ENCODE measurements around the gene MYMX.

Gene MYMX

DNA sequence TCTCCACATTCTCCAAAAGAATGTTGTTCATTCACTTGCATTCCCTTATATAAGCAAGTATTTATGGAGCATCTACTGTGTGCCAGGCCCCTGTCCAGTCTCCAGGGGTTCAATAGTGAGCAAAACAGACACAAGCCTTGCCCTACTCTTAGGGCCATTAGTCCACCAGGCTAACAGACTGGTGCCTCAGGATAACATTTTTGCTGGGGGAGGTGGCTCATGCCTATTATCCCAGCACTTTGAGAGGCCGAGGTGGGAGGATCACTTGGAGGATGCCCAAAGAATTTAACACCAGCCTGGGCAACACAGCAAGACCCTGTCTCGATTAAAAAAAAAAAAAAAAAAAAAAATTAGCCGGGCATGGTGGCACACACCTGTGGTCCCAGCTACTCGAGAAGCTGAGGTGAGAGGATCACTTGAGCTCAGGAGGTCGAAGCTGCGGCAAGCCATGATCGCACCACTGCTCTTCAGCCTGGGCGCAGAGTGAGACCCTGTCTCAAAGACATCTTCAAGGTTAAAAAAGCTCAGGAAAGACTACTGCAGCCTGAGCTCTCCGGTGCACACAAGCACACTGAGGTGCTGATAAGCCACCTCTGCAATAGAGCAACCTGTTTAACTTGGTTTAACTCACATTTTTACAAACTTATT, 38.2 kb upstream of the MYMX start:
- CTCF ChIA-PET: interaction anchor here (0.6 to 1.9 kb wide), 4 partner anchors 13 to 570 kb away, joined by 3 to 7 read pairs (median 4); no protein-coding TSS in a partner anchor
- no peak overlapping the region for H3K27ac ChIP-seq (ENCODE audit: extremely low read depth, low read depth, low read length)
- POLR2A ChIA-PET: interaction anchor here (0.7 to 1.6 kb wide), 4 partner anchors 41 to 78 kb away, joined by 3 read pairs; partner anchors contain the start of gene HSP90AB1

GRCh38 chr6:44179072-44179536, 37.6 kb upstream of the MYMX start:
- TF ChIP-seq GLI2 (tag by site-specific recombination; IDR thresholded peaks at IDR 0.05; ENCODE audit: borderline replicate concordance, low read depth) (no peak), ZNF600 (tag by site-specific recombination; IDR thresholded peaks at IDR 0.05) (no peak), ZNF121 (tag by site-specific recombination; IDR thresholded peaks at IDR 0.05) (peak; percentile 75; the same call in 1 of the 2 replicates), ZNF18 (tag by site-specific recombination; IDR thresholded peaks at IDR 0.05) (no peak), SP3 (tag by site-specific recombination; IDR thresholded peaks at IDR 0.05) (no peak), ZNF133 (tag by site-specific recombination; IDR thresholded peaks at IDR 0.05) (no peak), ZNF324 (tag by site-specific recombination; IDR thresholded peaks at IDR 0.05) (no peak)
- H3K27ac ChIP-seq (ENCODE audit: extremely low read depth, low read depth, low read length): no peak overlapping the region
- ChIA-PET CTCF (interaction anchor here (0.6 to 0.9 kb wide), 4 partner anchors 14 to 571 kb away, joined by 3 to 4 read pairs (median 4); no protein-coding TSS in a partner anchor), POLR2A (interaction anchor here (0.7 to 1.6 kb wide), 4 partner anchors 40 to 78 kb away, joined by 3 read pairs; partner anchors contain the start of gene HSP90AB1)
- no peaks in the 10 kb centered on the region for H3K9me3 ChIP-seq (ENCODE audit: control insufficient read depth, insufficient read depth, low read depth, low read length)
- H3K36me3 ChIP-seq (ENCODE audit: control insufficient read depth in 2 of 2, insufficient read depth in 1 of 2, low read length in 2 of 2): no peaks in the 10 kb centered on the region
- no peak overlapping the region for H3K4me3 ChIP-seq (ENCODE audit: low read depth, low read length)
- no peaks in the 10 kb centered on the region for H3K4me1 ChIP-seq (ENCODE audit: control insufficient read depth, insufficient read depth, low read length)

More for the DNA sequence above, 38.2 kb upstream of the MYMX start:
- H3K36me3 ChIP-seq (ENCODE audit: control insufficient read depth in 2 of 2, insufficient read depth in 1 of 2, low read length in 2 of 2): no peaks in the 10 kb centered on the region
- H3K9me3 ChIP-seq (ENCODE audit: control insufficient read depth, insufficient read depth, low read depth, low read length): no peaks in the 10 kb centered on the region
- no peaks in the 10 kb centered on the region for H3K4me1 ChIP-seq (ENCODE audit: control insufficient read depth, insufficient read depth, low read length)
- H3K4me3 ChIP-seq (ENCODE audit: low read depth, low read length): no peak overlapping the region
- no peak for TF ChIP-seq ZFP41 (tag by site-specific recombination; IDR thresholded peaks at IDR 0.05; ENCODE audit: borderline replicate concordance)
- peak; percentile 48; the same call in 1 of the 2 replicates for TF ChIP-seq ZNF121 (tag by site-specific recombination; IDR thresholded peaks at IDR 0.05)

- no peaks in the 10 kb centered on the region for H3K9me3 ChIP-seq (ENCODE audit: control insufficient read depth, insufficient read depth, low read depth, low read length)
- CTCF ChIA-PET: interaction anchor here (0.7 to 0.9 kb wide), 2 partner anchors 58 to 82 kb away, joined by 3 to 5 read pairs; no protein-coding TSS in a partner anchor
- H3K27ac ChIP-seq (ENCODE audit: extremely low read depth, low read depth, low read length): no peak overlapping the region
- H3K36me3 ChIP-seq (ENCODE audit: control insufficient read depth in 2 of 2, insufficient read depth in 1 of 2, low read length in 2 of 2): no peaks in the 10 kb centered on the region
- no peak overlapping the region for H3K4me3 ChIP-seq (ENCODE audit: low read depth, low read length)
- POLR2A ChIA-PET: interaction anchor here (1.5 kb wide), 1 partner anchor 67 kb away, joined by 4 read pairs; the partner anchor contains the start of gene HSP90AB1
- H3K4me1 ChIP-seq (ENCODE audit: control insufficient read depth, insufficient read depth, low read length): no peaks in the 10 kb centered on the region
- TF ChIP-seq ZNF362 (tag by site-specific recombination; IDR thresholded peaks at IDR 0.05) (no peak), ZNF121 (tag by site-specific recombination; IDR thresholded peaks at IDR 0.05) (no peak), ZNF324 (tag by site-specific recombination; IDR thresholded peaks at IDR 0.05) (no peak), ZNF777 (tag by site-specific recombination; IDR thresholded peaks at IDR 0.05; ENCODE audit: borderline replicate concordance) (no peak), ZNF19 (tag by site-specific recombination; IDR thresholded peaks at IDR 0.05; ENCODE audit: low read depth) (no peak), ZNF624 (tag by site-specific recombination; IDR thresholded peaks at IDR 0.05) (no peak), PRDM6 (tag by site-specific recombination; IDR thresholded peaks at IDR 0.05) (no peak), PRDM4 (tag by site-specific recombination; IDR thresholded peaks at IDR 0.05) (no peak), ZNF341 (tag by site-specific recombination; IDR thresholded peaks at IDR 0.05; ENCODE audit: low read depth) (no peak), INSM2 (tag by site-specific recombination; IDR thresholded peaks at IDR 0.05) (no peak)
- TF ChIP-seq, protein P1, sequence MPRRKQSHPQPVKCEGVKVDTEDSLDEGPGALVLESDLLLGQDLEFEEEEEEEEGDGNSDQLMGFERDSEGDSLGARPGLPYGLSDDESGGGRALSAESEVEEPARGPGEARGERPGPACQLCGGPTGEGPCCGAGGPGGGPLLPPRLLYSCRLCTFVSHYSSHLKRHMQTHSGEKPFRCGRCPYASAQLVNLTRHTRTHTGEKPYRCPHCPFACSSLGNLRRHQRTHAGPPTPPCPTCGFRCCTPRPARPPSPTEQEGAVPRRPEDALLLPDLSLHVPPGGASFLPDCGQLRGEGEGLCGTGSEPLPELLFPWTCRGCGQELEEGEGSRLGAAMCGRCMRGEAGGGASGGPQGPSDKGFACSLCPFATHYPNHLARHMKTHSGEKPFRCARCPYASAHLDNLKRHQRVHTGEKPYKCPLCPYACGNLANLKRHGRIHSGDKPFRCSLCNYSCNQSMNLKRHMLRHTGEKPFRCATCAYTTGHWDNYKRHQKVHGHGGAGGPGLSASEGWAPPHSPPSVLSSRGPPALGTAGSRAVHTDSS (tag by site-specific recombination; IDR thresholded peaks at IDR 0.05): no peak
These were observed 37.1 kb upstream of the MYMX start for GRCh38 chr6:44179648-44180047.

All from HEK293 (cell line).